ENCODE results near the gene KRT23. TPM values are rescaled to one million over a fixed set of nuclear protein-coding genes. Genes with fewer than 3 reads are reported as not detected.

The KRT23 gene
- total and polyA plus RNA-seq, 10 of the 15 experiments (the other 5 are each of a cell fraction or from before 2014, with no cell fraction given) = not detected

DNA sequence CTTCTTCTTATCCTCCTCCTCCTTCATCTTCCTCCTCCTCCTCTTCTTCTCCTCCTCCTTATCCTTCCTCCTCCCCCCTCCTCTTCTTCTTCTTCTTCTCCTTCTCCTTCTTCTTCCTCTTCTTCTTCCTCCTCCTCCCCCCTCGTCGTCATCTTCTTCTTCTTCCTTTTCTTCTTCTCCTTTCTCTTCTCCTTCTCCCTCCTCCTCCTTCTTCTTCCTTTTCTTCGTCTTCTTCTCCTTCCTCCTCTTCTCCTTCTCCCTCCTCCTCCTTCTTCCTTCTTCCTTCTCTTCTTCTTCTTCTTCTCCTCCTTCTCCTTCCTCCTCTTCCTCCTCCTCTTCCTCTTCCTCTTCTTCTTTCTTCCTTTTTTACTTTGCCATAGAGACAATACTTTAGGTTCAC, 5.1 kb upstream of the KRT23 start:
- FAIRE-seq = no peak
- H3K27ac ChIP-seq (ENCODE audit: control insufficient read depth, insufficient read depth) = no peak overlapping the region
- ATAC-seq = no peak
- H3K4me3 ChIP-seq = no peak overlapping the region
- no TSS peak for BruUV-seq (replicated peaks)
- H3K9ac ChIP-seq (ENCODE audit: control insufficient read depth, insufficient read depth, low read length) = no peak overlapping the region
- RAD21 ChIA-PET (ENCODE audit: unreplicated experiment) = no interaction called here
- 2% methylated on average over 3 of the region's 3 CpGs for WGBS (ENCODE audit: insufficient coverage, insufficient replicate concordance, low lambda C conversion rate, missing lambda C conversion rate)
- no peak overlapping the region for H3K4me2 ChIP-seq (ENCODE audit: control insufficient read depth, insufficient read depth)
- H3K27me3 ChIP-seq (replicated peaks in 1 of 2; ENCODE audit: control insufficient read depth in 2 of 2, insufficient read depth in 2 of 2, low read length in 1 of 2) = no peaks in the 10 kb centered on the region; a peak in 1 of 4 replicates
- DNase-seq (ENCODE audit: low read depth, low spot score) = no peak
- no peaks in the 10 kb centered on the region for H3K9me3 ChIP-seq (replicated peaks; ENCODE audit: control insufficient read depth, insufficient read depth, low read length)
- intact Hi-C loops (cut with micrococcal nuclease; ENCODE audit: unreplicated experiment) (no loop called here), in situ Hi-C loops (cut with MboI) (no loop called here)
- TF ChIP-seq ZNF622 (IDR thresholded peaks at IDR 0.05) (no peak), SREBF2 (IDR thresholded peaks at IDR 0.05; ENCODE audit: low read length) (no peak), ZBED1 (IDR thresholded peaks at IDR 0.05; ENCODE audit: borderline replicate concordance) (no peak)
- TF ChIP-seq, protein P1, sequence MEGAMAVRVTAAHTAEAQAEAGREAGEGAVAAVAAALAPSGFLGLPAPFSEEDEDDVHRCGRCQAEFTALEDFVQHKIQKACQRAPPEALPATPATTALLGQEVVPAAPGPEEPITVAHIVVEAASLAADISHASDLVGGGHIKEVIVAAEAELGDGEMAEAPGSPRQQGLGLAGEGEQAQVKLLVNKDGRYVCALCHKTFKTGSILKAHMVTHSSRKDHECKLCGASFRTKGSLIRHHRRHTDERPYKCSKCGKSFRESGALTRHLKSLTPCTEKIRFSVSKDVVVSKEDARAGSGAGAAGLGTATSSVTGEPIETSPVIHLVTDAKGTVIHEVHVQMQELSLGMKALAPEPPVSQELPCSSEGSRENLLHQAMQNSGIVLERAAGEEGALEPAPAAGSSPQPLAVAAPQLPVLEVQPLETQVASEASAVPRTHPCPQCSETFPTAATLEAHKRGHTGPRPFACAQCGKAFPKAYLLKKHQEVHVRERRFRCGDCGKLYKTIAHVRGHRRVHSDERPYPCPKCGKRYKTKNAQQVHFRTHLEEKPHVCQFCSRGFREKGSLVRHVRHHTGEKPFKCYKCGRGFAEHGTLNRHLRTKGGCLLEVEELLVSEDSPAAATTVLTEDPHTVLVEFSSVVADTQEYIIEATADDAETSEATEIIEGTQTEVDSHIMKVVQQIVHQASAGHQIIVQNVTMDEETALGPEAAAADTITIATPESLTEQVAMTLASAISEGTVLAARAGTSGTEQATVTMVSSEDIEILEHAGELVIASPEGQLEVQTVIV (IDR thresholded peaks at IDR 0.05; ENCODE audit: borderline replicate concordance, partially characterized antibody) = peak; percentile 22
- POLR2A ChIA-PET = no interaction called here
- no peak overlapping the region for H2AFZ ChIP-seq (ENCODE audit: control insufficient read depth, low read depth, low read length)
- no peaks in the 10 kb centered on the region for H3K36me3 ChIP-seq (ENCODE audit: control insufficient read depth in 2 of 2, insufficient read depth in 2 of 2, low read length in 1 of 2)
- no peaks in the 10 kb centered on the region for H3K79me2 ChIP-seq (ENCODE audit: control insufficient read depth, insufficient read depth, low read length)
- H3K4me1 ChIP-seq (ENCODE audit: control insufficient read depth, insufficient read depth, low read length) = no peaks in the 10 kb centered on the region
- CTCF ChIA-PET = no interaction called here
- H4K20me1 ChIP-seq (ENCODE audit: control insufficient read depth, insufficient read depth) = no peaks in the 10 kb centered on the region
- SMC1A ChIA-PET (ENCODE audit: uncharacterized antibody, unreplicated experiment) = no interaction called here

DNA sequence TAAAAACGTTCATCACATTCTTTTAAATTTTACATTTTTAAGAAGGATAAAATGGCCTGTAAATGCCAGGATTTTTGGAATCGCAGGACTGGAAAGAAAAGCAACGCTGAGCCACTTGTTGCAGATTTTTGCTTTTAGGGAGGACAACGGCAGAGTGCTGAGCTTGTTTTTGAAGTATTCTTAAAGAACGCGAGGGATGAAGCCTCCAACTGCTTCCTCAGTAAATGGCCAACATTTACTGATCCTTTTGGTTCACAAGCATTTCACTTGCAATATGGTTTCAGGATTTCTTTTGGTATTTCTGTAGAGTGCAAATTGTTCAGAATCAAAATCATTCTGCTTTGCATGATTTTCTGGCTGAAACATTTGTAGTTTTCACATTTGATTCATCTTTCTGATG, 2.8 kb upstream of the KRT23 start:
- POLR2A ChIA-PET = no interaction called here
- BruUV-seq (replicated peaks) = no TSS peak
- intact Hi-C loops (cut with micrococcal nuclease; ENCODE audit: unreplicated experiment) = no loop called here

More for the DNA sequence above, 2.8 kb upstream of the KRT23 start:
- Histone ChIP-seq H3K9ac (ENCODE audit: control insufficient read depth, insufficient read depth, low read length) (no peak overlapping the region), H3K4me3 (no peak overlapping the region), H3K27me3 (replicated peaks in 1 of 2; ENCODE audit: control insufficient read depth in 2 of 2, insufficient read depth in 2 of 2, low read length in 1 of 2) (no peaks in the 10 kb centered on the region; a peak in 1 of 4 replicates), H3K27ac (ENCODE audit: control insufficient read depth, insufficient read depth) (no peak overlapping the region), H3K36me3 (ENCODE audit: control insufficient read depth in 2 of 2, insufficient read depth in 2 of 2, low read length in 1 of 2) (no peaks in the 10 kb centered on the region), H3K4me2 (ENCODE audit: control insufficient read depth, insufficient read depth) (no peak overlapping the region), H4K20me1 (ENCODE audit: control insufficient read depth, insufficient read depth) (no peaks in the 10 kb centered on the region), H3K4me1 (ENCODE audit: control insufficient read depth, insufficient read depth, low read length) (no peaks in the 10 kb centered on the region), H3K9me3 (replicated peaks; ENCODE audit: control insufficient read depth, insufficient read depth, low read length) (no peaks in the 10 kb centered on the region), H3K79me2 (ENCODE audit: control insufficient read depth, insufficient read depth, low read length) (no peaks in the 10 kb centered on the region), H2AFZ (ENCODE audit: control insufficient read depth, low read depth, low read length) (no peak overlapping the region)
- RAD21 ChIA-PET (ENCODE audit: unreplicated experiment) = no interaction called here
- TF ChIP-seq GATAD2B (conservative IDR thresholded peaks at IDR 0.05; ENCODE audit: low read depth) (no peak), BCL11A (IDR thresholded peaks at IDR 0.05; ENCODE audit: low read depth, low read length) (no peak), CHD2 (IDR thresholded peaks at IDR 0.05; ENCODE audit: borderline replicate concordance, low read depth, low read length) (no peak), HDGF (IDR thresholded peaks at IDR 0.05) (no peak)
- TF ChIP-seq, protein P2, sequence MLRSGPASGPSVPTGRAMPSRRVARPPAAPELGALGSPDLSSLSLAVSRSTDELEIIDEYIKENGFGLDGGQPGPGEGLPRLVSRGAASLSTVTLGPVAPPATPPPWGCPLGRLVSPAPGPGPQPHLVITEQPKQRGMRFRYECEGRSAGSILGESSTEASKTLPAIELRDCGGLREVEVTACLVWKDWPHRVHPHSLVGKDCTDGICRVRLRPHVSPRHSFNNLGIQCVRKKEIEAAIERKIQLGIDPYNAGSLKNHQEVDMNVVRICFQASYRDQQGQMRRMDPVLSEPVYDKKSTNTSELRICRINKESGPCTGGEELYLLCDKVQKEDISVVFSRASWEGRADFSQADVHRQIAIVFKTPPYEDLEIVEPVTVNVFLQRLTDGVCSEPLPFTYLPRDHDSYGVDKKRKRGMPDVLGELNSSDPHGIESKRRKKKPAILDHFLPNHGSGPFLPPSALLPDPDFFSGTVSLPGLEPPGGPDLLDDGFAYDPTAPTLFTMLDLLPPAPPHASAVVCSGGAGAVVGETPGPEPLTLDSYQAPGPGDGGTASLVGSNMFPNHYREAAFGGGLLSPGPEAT (IDR thresholded peaks at IDR 0.05; ENCODE audit: low read depth) = no peak
- TF ChIP-seq, protein P3, sequence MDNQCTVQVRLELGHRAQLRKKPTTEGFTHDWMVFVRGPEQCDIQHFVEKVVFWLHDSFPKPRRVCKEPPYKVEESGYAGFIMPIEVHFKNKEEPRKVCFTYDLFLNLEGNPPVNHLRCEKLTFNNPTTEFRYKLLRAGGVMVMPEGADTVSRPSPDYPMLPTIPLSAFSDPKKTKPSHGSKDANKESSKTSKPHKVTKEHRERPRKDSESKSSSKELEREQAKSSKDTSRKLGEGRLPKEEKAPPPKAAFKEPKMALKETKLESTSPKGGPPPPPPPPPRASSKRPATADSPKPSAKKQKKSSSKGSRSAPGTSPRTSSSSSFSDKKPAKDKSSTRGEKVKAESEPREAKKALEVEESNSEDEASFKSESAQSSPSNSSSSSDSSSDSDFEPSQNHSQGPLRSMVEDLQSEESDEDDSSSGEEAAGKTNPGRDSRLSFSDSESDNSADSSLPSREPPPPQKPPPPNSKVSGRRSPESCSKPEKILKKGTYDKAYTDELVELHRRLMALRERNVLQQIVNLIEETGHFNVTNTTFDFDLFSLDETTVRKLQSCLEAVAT (IDR thresholded peaks at IDR 0.05) = no peak
- no peak for ATAC-seq
- DNase-seq (ENCODE audit: low read depth, low spot score) = no peak
- WGBS (ENCODE audit: insufficient coverage, insufficient replicate concordance, low lambda C conversion rate, missing lambda C conversion rate) = 49% methylated on average over 6 of the region's 6 CpGs
- in situ Hi-C loops (cut with MboI) = no loop called here
- FAIRE-seq = no peak
- CTCF ChIA-PET = no interaction called here
- SMC1A ChIA-PET (ENCODE audit: uncharacterized antibody, unreplicated experiment) = no interaction called here

All from GM12878 (cell line).